Glomerular endothelial cell (primary cell): ENCODE data around the gene OR4C16. TPM values are rescaled to one million over a fixed set of nuclear protein-coding genes. Genes with fewer than 3 reads are reported as not detected.

Experiments used
- DNase-seq: peaks from one replicate; pipeline ENCODE4 v3.0.0-alpha.2; 2011; ENCODE audit warnings: low read depth, low spot score; ENCODE audit errors: extremely low read depth
- total RNA-seq: library from RNA; depleted of rRNA; stranded (reverse); fragments of >200 nt; gene quantifications from 2 replicates; pipeline ENCODE4 v1.2.3, GENCODE V29; 2015

Gene OR4C16
- not detected in 2 replicates for total RNA-seq

GRCh38 chr11:55571828-55572227 is at the start of gene OR4C16:
OR4C16 (plus strand) TSS chr11:55572128; CDS start chr11:55572128, 0 bp downstream.
- no peak for DNase-seq

DNA sequence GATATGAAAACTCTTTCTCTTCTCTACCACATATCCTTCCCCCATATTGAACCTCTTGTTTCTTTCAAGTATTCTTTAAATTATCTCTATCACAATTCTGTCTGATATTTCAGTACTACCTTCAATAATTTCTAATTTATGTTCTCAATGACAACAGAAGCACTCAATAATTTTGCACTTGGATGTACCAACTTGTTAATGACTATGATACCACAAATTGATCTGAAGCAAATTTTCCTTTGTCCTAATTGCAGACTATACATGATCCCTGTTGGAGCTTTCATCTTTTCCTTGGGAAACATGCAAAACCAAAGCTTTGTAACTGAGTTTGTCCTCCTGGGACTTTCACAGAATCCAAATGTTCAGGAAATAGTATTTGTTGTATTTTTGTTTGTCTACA is 17.8 kb upstream of the OR4C16 start, which contains the start of gene OR4C15:
TSS of gene OR4C15 (plus strand) at position 301 of the 400 bp plus-strand sequence. CDS start at position 301, 0 bp downstream.
- DNase-seq, result no peak

DNA sequence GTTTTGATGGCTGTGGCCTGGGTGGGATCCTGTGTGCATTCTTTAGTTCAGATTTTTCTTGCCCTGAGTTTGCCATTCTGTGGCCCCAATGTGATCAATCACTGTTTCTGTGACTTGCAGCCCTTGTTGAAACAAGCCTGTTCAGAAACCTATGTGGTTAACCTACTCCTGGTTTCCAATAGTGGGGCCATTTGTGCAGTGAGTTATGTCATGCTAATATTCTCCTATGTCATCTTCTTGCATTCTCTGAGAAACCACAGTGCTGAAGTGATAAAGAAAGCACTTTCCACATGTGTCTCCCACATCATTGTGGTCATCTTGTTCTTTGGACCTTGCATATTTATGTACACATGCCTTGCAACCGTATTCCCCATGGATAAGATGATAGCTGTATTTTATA is 620 bp downstream of the OR4C16 start:
- DNase-seq, result no peak

DNA sequence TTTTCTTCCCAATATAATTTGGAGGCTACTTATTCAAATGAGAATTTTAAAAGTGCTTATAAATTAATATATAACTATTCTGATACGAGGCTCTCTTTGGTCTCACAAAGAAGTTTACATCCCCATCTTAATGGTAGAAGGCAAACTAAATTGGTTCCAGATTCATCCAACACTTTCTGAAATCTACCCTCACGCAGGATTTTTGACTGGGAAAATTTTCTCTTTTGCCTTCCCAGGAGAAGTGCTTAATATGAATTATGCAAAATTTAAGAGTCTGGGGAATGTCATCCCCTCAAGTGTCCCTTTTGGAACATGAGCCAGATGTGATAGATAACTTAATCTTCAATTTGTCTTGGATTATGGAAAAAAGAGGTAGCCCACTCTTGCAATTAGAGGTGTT is 35.6 kb downstream of the OR4C16 start, which contains the start of gene OR4C11:
TSS of gene OR4C11 (minus strand) at position 101 of the 400 bp plus-strand sequence. CDS start 3,272 bp downstream, outside the sequence.
- no peak for DNase-seq

Other genes with a start within 250 kb of the OR4C16 start
- gene OR4A16, start 228.9 kb upstream of the OR4C16 start, total RNA-seq, result not detected in 2 replicates
- gene OR4A15, start 204.2 kb upstream of the OR4C16 start, total RNA-seq, result not detected in 2 replicates
- gene OR4C15, start 17.7 kb upstream of the OR4C16 start, total RNA-seq, result not detected in 2 replicates
- not detected in 2 replicates for gene OR4C11, start 35.5 kb downstream of the OR4C16 start, total RNA-seq
- gene OR4P4, start 63.0 kb downstream of the OR4C16 start, total RNA-seq, result not detected in 2 replicates
- not detected in 2 replicates for gene OR4S2, start 76.2 kb downstream of the OR4C16 start, total RNA-seq
- gene OR4C6, start 90.1 kb downstream of the OR4C16 start, total RNA-seq, result not detected in 2 replicates
- not detected in 2 replicates for gene OR5D13, start 201.3 kb downstream of the OR4C16 start, total RNA-seq
- gene OR5D14, start 223.4 kb downstream of the OR4C16 start, total RNA-seq, result not detected in 2 replicates
- gene OR5L1, start 239.2 kb downstream of the OR4C16 start, total RNA-seq, result not detected in 2 replicates
- not detected in 2 replicates for gene OR5D18, start 247.5 kb downstream of the OR4C16 start, total RNA-seq